Anterior cingulate cortex (tissue), 58 donors: ENCODE data around the gene RPS13.
A peak's percentile ranks its signal among the peaks of the same experiment; 100 is the strongest.
"Not testable (repeated sequence)": the region's sequence is repeated elsewhere in the genome, so short reads cannot be mapped to it uniquely, and the experiment has no call there.

Source experiments
- DNase-seq, 58 donors: peaks; one replicate each; lab custom pipeline; 2025; lab: John Stamatoyannopoulos, UW

RPS13 gene

GRCh38 chr11:17077520-17078401 lies at the start of gene RPS13:
RPS13 (minus strand) TSS chr11:17077667; CDS start chr11:17077641, 26 bp downstream.
- peak; percentile 90 to 99 (median 98) for DNase-seq

GRCh38 chr11:17121981-17122380 lies 44.5 kb upstream of the RPS13 start:
- DNase-seq: no peak

- no peak for DNase-seq
Observed at GRCh38 chr11:17117262-17117661, 39.8 kb upstream of the RPS13 start.

GRCh38 chr11:17116117-17116516 lies 38.6 kb upstream of the RPS13 start:
- no peak for DNase-seq

- DNase-seq: not testable (repeated sequence)
Observed at GRCh38 chr11:17107745-17108144, 30.3 kb upstream of the RPS13 start.

- DNase-seq: not testable (repeated sequence)
Observed at GRCh38 chr11:17105404-17106040, 28.1 kb upstream of the RPS13 start.

GRCh38 chr11:17102462-17102861 lies 25.0 kb upstream of the RPS13 start:
- no peak for DNase-seq

GRCh38 chr11:17098658-17099057 lies 21.2 kb upstream of the RPS13 start:
- DNase-seq: no peak

- DNase-seq: no peak
Observed at GRCh38 chr11:17098038-17098437, 20.6 kb upstream of the RPS13 start.

- DNase-seq: not testable (repeated sequence)
Observed at GRCh38 chr11:17085976-17086375, 8.5 kb upstream of the RPS13 start.

GRCh38 chr11:17077240-17077519 lies 287 bp downstream of the RPS13 start:
- DNase-seq: peak in 8 of 58 donors; percentile 59 to 79 (median 69)

- peak in 2 of 58 donors; percentile 6 to 34 for DNase-seq
Observed at GRCh38 chr11:17076517-17077239, 789 bp downstream of the RPS13 start.

- no peak for DNase-seq
Observed at GRCh38 chr11:17075506-17075905, 2.0 kb downstream of the RPS13 start.

- no peak for DNase-seq
Observed at GRCh38 chr11:17073370-17074027, 4.0 kb downstream of the RPS13 start.

GRCh38 chr11:17067417-17067816 lies 10.1 kb downstream of the RPS13 start:
- DNase-seq: no peak

- peak in 29 of 58 donors; percentile 2 to 50 (median 14) for DNase-seq
Observed at GRCh38 chr11:17066691-17067090, 10.8 kb downstream of the RPS13 start.

- peak in 42 of 58 donors; percentile 2 to 66 (median 30) for DNase-seq
Observed at GRCh38 chr11:17063171-17064002, 14.1 kb downstream of the RPS13 start.

GRCh38 chr11:17051146-17051545 lies 26.3 kb downstream of the RPS13 start:
- not testable (repeated sequence) for DNase-seq

GRCh38 chr11:17048491-17048890 lies 29.0 kb downstream of the RPS13 start:
- DNase-seq: not testable (repeated sequence)

GRCh38 chr11:17046690-17047089 lies 30.8 kb downstream of the RPS13 start:
- DNase-seq: no peak
